HG02981 (cell line): ENCODE data around the gene GNPAT.

Experiments
- ATAC-seq: cut with Tn5 transposase; IDR thresholded peaks from one replicate; pipeline ENCODE4 v1.9.1; 2021; ENCODE audit warnings: mild to moderate bottlenecking, moderate library complexity; ENCODE audit not compliant: unreplicated experiment

GNPAT gene

DNA sequence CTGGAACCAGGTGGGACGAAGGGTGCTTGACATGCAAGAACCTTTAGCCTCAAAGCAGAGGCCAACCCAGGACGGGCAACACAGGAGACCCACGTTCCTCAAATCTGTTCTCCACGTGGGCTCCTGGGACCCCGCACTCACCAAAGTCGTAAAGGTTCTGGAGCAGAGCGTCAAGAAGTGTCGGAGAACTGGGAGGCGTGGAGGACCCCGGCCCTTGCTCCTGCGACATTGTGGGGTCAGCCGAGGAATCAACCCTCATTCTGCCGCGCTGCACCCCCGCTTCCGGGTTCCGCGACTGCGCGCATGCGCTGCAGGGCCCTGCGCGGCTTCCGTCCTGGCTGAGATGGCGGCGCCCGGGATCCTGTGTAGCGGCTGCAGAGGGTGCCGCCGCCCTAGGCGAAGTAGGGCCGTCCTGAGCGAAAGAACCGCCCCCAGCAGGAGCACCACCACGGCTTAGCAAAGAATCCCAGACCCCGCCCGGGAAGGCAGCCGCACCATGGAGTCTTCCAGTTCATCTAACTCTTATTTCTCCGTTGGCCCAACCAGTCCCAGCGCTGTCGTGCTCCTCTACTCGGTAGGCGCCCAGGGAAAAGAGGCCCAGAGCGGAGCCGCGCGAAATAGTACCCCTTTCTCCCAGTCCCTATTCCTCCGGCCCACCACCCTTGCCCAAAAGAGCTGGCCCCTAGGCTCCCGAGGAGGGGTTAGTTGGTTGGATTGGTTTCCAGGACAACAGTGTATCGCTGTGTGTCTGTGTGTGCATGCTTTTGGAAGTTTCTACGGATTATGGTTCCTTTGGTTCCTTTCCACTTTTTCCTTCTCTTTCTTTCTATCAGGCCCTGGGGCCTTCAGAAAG lies at the start of gene GNPAT:
Gene GNPAT (plus strand): TSS at position 330 of the 853 bp plus-strand sequence. CDS start 167 bp downstream, at position 497.
- peak; percentile 97 for ATAC-seq

DNA sequence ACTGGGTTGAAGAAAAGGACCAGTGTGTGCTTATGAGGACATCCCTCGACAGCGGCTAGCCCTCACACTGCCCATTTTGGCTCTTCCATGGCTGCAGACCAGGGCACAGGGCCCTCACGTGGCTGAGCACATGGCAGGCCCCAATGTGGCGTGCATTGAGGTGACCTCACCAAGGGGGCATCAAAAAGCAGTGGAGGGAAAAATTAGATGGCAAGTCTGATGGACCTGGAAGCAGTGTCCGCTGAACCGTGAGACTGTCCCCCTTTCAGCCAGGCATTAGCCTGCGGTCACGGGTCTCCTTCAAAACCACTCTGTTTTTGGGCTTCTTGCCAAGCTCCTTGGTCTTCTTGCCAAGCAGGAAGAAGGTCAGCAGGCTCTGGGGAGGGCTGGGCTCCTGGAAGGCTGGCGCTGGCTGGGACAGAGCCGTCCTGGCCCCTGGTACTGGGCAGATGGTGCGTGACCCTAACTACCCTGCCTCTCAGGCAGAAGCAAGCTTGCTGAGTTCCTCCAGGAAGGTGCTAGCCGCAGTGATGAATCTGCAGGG lies 48.3 kb upstream of the GNPAT start:
- ATAC-seq, result no peak

- no peak for ATAC-seq
These were observed 47.2 kb upstream of the GNPAT start for GRCh38 chr1:231193710-231194340.

- ATAC-seq, result no peak
These were observed 46.6 kb upstream of the GNPAT start for GRCh38 chr1:231194476-231194842.

DNA sequence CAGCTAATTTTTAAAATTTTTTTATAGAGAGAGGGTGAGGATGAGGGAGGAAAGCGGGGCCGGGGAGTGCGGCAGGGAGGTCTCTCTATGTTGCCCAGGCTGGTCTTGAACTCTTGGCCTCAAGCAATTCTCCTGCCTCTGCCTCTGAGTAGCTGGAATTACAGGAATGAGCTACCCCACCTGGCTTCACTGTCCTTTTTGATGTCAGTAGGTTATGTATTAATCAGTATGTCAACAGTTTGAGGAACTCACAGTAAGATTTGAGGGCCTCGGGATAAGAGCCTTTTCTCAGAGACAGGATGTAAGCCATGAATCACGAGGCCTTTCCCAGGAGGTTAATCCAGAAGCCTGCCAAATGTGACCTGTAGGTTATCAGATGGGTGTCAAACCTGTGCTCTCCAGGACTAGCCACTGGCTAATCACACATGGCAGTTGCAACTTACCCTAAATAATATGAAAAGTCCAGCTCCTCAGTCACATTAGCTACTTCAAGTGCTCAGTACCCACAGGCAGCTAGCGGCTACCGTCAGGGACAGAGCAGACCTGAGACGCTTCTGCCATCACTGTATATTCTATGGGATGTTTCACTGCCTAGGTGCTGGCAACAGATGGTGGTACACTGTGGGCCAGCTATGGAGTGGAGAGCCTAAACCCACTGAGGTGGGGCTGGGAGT lies 46.0 kb upstream of the GNPAT start:
- no peak for ATAC-seq

- no peak for ATAC-seq
These were observed 44.7 kb upstream of the GNPAT start for GRCh38 chr1:231196307-231196706.

DNA sequence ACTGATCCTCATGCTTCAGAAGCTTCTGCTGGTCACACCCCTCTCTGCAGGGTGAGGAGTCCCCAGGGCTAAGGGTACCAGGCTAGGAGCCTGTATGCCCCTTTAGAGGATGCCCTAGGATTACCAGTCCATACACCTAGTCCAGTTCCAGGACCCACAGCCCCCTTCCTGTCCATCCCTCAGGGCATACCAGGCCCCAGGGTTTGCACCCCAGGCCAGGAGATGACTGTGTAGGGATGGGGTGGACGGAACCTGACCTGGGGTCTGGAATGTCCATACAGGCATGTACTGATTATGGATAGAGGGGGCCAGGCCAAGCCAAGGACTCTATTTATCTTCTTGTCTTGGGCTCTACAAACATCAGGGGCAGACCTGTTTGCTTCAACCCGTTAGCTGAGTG lies 44.3 kb upstream of the GNPAT start:
- no peak for ATAC-seq

DNA sequence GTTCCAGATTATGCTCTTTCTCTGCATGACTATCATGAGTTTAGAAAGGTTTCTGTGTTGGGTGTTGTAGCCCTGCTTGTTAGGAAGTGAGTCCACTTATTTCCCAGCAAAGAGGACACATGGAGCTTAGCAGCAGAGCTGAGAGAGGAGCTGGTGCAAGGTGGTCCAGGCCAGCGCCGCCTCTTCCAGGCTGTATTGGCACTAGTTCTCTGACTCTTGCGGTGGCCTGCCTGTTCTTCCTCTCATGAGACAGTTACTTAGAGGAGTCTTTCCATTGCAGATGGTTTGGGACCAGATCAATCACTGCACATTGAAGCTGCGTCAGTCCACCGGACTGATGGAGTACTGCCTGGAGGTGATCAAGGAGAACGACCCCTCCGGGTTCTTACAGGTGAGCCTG lies 41.1 kb upstream of the GNPAT start:
- no peak for ATAC-seq

- ATAC-seq, result no peak
These were observed 40.5 kb upstream of the GNPAT start for GRCh38 chr1:231200388-231201031.

DNA sequence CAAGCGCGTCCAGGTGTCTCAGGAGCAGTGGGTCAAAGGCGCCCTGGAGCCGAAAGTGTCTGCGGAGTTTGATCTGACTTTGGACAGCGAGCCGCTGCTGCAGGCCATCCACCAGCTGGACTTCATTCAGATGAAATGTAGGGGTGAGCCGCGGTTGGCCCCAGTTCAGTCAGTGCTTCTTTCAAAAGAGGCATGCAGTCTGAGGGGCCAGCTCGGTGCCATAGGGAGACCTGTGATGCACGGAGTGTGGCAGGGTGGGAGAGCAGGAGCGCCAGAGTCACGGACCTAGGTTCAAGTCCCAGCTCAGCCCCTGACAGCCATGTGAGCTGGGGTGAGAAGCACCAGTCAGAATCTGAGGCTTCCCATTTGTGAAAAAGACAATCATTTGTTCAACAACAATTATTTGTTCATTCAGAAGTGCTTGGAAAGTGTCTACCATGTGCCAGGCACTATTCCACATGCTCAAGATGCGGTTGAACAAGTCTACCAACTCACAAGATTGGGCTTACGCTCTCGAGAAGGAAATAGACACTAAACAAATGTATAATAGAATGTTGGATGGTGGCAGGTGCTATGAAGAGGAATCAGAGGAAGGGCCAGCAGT lies 39.5 kb upstream of the GNPAT start:
- ATAC-seq, result no peak

- ATAC-seq, result no peak
These were observed 38.9 kb upstream of the GNPAT start for GRCh38 chr1:231201979-231202633.

- ATAC-seq, result no peak
These were observed 37.6 kb upstream of the GNPAT start for GRCh38 chr1:231203259-231204057.

DNA sequence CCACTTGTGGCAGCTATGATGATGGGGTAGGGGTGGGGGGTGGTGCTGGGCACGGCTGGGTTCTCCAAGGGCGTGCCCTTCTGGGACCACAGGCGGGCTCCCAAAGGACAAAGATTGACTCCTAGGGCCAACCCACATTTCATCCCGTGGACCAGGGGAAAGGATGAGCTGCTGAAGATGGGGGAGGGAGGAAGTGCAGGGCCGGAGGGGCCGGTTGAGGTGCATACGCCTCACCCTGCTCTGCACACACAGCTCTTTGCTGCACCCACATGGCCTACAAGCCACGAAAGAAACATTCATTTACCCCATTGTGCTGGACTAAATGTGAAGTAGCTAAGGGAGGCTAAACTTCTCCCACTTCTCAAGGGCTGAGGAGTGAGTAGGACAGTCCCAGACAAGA lies 34.2 kb upstream of the GNPAT start:
- no peak for ATAC-seq

DNA sequence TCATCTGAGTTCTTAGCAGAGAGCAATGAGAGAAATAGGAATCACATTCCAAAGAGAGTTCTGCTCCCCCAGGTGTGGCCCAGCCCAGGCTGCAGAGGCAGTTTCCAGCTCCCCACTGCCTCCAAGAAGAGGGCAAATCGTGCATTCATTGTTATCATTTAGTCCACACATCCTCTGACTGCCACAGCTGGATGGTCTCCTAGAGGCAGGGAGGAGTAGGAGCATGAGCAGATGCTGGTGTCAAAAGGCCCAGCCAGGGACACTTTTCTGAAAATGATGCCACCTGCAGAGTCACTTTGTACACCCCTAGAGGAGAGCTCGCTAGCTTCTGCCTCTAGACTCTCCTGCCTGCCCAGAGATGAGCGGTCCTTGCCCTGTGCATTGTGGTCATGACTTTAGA lies 33.6 kb upstream of the GNPAT start:
- ATAC-seq, result no peak

DNA sequence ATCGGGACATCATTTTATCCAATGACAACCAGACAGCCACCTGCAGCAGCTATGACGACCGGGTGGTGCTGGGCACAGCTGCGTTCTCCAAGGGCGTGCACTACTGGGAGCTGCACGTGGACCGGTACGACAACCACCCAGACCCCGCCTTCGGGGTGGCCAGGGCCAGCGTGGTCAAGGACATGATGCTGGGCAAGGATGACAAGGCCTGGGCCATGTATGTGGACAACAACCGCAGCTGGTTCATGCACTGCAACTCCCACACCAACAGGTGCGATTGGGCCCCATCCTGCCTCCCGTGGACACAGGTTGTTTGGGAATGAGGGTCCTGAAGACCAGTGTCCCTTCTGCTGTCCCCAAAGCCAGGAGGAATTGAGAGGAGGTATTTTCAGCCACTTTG lies 32.0 kb upstream of the GNPAT start:
- no peak for ATAC-seq

DNA sequence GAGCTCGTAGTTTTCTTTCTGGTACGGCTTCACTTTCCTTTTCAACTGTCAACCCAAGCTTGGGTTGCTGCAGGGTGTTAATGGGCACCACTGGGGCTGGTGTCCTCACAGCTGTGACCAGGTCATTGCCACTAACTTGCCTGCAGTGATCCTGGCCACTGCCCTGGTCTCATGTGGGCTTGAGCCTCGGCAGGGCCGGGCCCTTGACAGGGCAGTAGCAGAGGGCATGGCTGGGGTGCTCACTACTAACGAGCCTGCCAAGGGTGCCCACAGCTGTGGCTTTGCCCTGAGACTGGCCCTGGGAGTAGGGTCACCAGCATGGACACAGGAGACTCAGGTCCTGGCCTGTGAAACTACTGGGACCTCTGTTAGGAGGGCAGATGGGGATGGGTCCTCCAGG lies 31.5 kb upstream of the GNPAT start:
- no peak for ATAC-seq

- no peak for ATAC-seq
These were observed 30.9 kb upstream of the GNPAT start for GRCh38 chr1:231210126-231210525.

- ATAC-seq, result peak; percentile 87
These were observed 29.8 kb upstream of the GNPAT start for GRCh38 chr1:231211005-231211857.
